ENCODE data around the gene LDB3.

DNA sequence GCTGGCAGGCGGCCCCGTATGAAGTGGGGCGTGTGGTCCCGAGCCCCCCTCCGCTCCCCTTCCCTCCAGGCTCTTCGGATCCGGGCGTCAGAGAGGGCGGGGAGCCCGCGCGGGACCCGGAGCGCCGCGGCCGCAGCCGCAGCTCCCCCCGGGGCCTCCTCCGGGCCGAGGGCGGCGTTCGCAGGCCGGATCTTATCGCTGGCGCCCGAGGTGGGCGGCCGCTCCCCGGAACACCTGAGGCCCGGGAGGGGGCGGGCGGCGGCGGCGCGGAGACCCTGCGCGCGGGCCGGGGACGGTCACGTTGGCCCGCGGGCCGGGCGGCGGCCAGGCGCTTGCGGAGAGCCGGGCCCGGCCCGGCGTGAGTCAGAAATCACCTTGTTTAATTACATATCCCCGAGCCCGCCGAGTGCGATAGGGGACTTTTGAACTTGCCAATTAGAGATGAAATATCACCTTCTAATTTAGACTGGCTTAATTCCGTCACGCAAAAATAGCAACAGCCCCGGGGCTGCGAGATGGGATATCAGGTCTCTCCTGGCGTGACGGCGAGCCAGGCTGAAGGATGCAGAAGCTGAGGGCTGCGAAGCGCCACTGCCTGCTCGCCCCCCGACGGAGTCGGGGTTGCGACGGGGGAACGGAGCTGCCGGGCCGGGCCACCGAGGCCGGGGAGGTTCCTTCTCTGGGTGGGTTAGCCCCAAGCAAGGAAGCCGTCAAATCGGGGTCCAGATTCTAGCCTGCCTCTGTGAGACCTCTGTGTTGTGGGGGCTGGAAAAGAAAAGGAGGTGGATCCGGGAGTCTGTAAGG lies 43.4 kb downstream of the LDB3 start:
- TF ChIP-seq POLR2A (IDR thresholded peaks at IDR 0.05) (no peak), EP300 (IDR thresholded peaks at IDR 0.05) (no peak), POLR2AphosphoS5 (IDR thresholded peaks at IDR 0.05) (no peak)
- TF ChIP-seq, protein P1, sequence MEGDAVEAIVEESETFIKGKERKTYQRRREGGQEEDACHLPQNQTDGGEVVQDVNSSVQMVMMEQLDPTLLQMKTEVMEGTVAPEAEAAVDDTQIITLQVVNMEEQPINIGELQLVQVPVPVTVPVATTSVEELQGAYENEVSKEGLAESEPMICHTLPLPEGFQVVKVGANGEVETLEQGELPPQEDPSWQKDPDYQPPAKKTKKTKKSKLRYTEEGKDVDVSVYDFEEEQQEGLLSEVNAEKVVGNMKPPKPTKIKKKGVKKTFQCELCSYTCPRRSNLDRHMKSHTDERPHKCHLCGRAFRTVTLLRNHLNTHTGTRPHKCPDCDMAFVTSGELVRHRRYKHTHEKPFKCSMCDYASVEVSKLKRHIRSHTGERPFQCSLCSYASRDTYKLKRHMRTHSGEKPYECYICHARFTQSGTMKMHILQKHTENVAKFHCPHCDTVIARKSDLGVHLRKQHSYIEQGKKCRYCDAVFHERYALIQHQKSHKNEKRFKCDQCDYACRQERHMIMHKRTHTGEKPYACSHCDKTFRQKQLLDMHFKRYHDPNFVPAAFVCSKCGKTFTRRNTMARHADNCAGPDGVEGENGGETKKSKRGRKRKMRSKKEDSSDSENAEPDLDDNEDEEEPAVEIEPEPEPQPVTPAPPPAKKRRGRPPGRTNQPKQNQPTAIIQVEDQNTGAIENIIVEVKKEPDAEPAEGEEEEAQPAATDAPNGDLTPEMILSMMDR (IDR thresholded peaks at IDR 0.05): no peak
